HG03108 (cell line): ENCODE data around the gene NCKIPSD.

Source experiments
- ATAC-seq: cut with Tn5 transposase; IDR thresholded peaks from one replicate; pipeline ENCODE4 v1.9.1; 2021; ENCODE audit warnings: moderate library complexity; ENCODE audit not compliant: unreplicated experiment

The NCKIPSD gene

GRCh38 chr3:48679411-48680391 is 6.0 kb downstream of the NCKIPSD start:
- ATAC-seq, result no peak

GRCh38 chr3:48678566-48679380 is 6.9 kb downstream of the NCKIPSD start:
- no peak for ATAC-seq

- ATAC-seq, result no peak
Measured at GRCh38 chr3:48678056-48678455, 7.7 kb downstream of the NCKIPSD start.

- no peak for ATAC-seq
Measured at GRCh38 chr3:48674505-48674904, 11.2 kb downstream of the NCKIPSD start.

- no peak for ATAC-seq
Measured at GRCh38 chr3:48672522-48672921, 13.2 kb downstream of the NCKIPSD start.

GRCh38 chr3:48664929-48665328 is 20.8 kb downstream of the NCKIPSD start:
- no peak for ATAC-seq

- no peak for ATAC-seq
Measured at GRCh38 chr3:48664313-48664644, 21.4 kb downstream of the NCKIPSD start.

GRCh38 chr3:48663489-48664312 is 22.0 kb downstream of the NCKIPSD start:
- ATAC-seq, result peak; percentile 86

GRCh38 chr3:48662753-48663488 is 22.8 kb downstream of the NCKIPSD start, which contains the start of gene CELSR3:
CELSR3 (minus strand) TSS chr3:48662886; CDS start chr3:48662634, 252 bp downstream.
- ATAC-seq, result no peak

- ATAC-seq, result no peak
Measured at GRCh38 chr3:48662145-48662752, 23.5 kb downstream of the NCKIPSD start.

- no peak for ATAC-seq
Measured at GRCh38 chr3:48661501-48662144, 24.1 kb downstream of the NCKIPSD start.

GRCh38 chr3:48660800-48661400 is 24.8 kb downstream of the NCKIPSD start:
- ATAC-seq, result no peak

GRCh38 chr3:48656841-48657281 is 28.9 kb downstream of the NCKIPSD start:
- no peak for ATAC-seq

GRCh38 chr3:48656061-48656840 is 29.5 kb downstream of the NCKIPSD start:
- peak; percentile 47 for ATAC-seq

GRCh38 chr3:48655606-48656005 is 30.1 kb downstream of the NCKIPSD start:
- ATAC-seq, result no peak

- ATAC-seq, result no peak
Measured at GRCh38 chr3:48655063-48655462, 30.7 kb downstream of the NCKIPSD start.

- no peak for ATAC-seq
Measured at GRCh38 chr3:48652923-48653715, 32.6 kb downstream of the NCKIPSD start.
